ENCODE measurements around the gene RGS3.

RGS3 gene

GRCh38 chr9:113492343-113493202 is 29.0 kb downstream of the RGS3 start:
- DNase-seq: no peak

- no peak for DNase-seq
These were observed 29.6 kb downstream of the RGS3 start for GRCh38 chr9:113493203-113493520.

GRCh38 chr9:113495526-113495925 is 32.0 kb downstream of the RGS3 start:
- DNase-seq: no peak

DNA sequence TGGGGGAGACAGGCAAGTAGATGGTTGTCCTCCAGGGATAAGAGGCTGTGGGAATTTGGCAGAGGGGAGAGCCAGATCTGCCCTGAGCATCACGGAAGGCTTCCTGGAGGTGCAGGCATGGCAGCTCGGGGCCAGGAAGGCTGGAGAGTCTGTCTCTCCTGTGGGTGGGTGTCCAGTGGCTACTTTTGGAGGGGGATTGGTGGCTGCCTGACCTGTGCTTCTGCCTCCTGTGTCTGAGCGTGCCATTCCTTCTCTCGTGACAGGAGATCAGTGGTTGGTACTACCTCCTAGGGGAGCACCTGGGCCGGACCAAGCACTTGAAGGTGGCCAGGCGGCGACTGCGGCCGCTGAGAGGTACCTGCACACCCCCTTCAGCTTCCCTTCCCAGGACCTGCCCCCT is 33.5 kb downstream of the RGS3 start:
- no peak for DNase-seq

GRCh38 chr9:113499153-113499875 is 35.8 kb downstream of the RGS3 start:
- DNase-seq: no peak

GRCh38 chr9:113499876-113500497 is 36.5 kb downstream of the RGS3 start:
- DNase-seq: no peak

- no peak for DNase-seq
These were observed 37.7 kb downstream of the RGS3 start for GRCh38 chr9:113501129-113501686.

DNA sequence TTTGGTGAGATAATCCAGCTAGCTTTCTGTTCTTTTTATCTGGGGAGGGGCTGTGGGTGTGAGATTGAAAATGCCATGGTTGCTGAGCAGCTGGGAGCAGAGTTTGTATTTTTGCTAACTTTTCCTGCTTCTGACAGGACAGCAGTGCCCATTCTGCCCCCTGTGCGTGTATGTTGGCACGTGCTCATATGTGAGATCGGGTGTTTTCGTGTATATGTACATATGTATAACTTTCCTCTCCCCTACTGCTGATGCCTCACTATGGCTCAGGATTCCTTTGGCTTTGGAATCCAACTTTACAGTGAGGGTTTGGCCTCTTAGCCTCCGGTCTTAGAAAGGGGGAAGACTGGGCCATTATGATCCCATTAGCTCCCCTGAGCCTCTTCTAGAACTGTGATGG is 38.3 kb downstream of the RGS3 start:
- no peak for DNase-seq

GRCh38 chr9:113502427-113503034 is 39.0 kb downstream of the RGS3 start:
- DNase-seq: no peak

DNA sequence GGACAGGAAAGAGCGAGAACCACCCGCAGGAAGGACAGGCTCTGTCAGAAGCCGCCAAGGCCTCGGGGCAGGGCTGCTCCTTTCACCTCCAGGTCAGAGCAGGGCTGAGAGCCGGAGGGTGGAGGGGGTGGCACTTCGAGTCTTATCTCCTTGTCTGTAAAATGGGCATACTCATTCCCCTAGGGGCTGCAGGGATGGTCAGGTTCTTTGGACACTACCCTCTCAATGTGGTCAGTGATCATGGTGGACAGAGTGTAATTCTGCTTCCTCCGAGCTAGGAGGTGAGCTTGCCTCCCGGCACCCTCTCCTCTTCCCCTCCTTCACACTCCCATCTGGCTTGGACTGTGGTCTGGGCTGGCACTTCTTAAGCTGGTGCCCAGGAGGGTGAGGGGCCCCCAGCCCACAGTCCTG is 39.6 kb downstream of the RGS3 start:
- DNase-seq: no peak

GRCh38 chr9:113503613-113504211 is 40.2 kb downstream of the RGS3 start:
- DNase-seq: no peak

GRCh38 chr9:113504725-113505590 is 41.4 kb downstream of the RGS3 start:
- no peak for DNase-seq

DNA sequence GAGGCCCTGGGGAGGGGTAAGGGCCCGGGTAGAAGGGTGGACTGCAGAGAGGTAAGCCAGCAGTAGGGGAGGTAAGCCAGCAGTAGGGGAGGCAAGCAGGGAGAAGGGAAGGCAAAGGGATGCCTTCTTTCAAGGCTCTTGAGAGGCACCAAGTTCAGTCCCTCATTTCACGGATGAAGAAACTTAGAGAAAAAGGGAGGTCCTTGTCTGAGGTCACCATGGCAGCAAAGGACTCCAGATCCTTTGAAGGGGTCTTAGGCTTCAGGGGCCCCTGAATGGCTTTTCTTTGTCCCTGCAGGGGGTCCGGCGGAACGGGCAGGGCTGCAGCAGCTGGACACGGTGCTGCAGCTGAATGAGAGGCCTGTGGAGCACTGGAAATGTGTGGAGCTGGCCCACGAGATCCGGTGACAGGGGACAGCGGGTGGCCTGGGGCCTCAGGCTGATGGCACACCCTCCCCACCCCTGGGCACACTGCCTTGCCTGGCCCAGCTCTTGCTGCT is 42.6 kb downstream of the RGS3 start:
- DNase-seq: no peak

DNA sequence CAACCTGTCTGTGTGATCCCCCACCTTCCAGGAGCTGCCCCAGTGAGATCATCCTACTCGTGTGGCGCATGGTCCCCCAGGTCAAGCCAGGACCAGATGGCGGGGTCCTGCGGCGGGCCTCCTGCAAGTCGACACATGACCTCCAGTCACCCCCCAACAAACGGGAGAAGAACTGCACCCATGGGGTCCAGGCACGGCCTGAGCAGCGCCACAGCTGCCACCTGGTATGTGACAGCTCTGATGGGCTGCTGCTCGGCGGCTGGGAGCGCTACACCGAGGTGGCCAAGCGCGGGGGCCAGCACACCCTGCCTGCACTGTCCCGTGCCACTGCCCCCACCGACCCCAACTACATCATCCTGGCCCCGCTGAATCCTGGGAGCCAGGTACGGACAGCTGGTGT is 43.7 kb downstream of the RGS3 start:
- no peak for DNase-seq

GRCh38 chr9:113508111-113508749 is 44.7 kb downstream of the RGS3 start:
- DNase-seq: no peak

DNA sequence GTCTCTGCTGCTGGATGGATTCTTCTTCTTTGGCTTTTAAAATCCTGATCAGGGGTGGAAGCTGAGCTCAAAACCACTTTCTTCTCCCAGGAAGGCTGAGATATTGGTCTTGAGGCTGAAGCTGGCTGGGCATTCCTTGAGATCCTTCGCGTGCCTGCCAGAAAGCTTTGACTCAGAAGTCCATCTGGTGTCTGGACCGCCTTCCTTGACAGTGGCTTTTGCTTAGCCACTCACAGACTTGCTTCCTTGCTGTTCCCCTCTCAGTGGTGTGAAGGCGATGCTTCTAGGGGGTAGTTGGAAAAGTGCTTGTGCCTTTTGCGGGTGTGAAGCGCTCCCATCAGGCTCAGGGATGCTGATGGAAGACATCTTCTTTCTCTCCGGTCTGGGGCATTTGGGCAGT is 45.9 kb downstream of the RGS3 start:
- no peak for DNase-seq

DNA sequence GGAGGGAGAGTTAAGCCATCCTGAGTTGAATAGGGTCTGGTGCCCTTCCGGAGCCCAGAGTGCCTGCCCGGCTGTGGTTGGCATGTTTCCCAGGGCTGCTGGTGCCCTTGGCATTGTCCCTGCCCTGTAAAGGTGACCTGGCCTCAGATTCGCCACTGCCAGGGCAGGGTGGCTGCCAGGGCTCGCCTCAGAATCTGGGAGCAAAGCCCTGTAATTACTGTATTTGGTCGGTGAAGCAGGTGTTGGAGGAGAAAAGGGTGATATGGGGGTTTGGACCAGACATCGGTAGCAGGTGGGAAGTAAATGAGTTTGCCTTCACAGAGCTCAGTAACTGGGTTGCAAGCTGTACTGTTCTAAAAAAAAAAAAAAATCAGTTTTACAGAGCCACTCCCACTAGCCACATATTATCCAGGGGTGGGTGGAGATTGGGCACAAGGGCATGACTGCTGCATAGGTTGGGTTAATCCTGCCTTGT is 47.6 kb downstream of the RGS3 start:
- DNase-seq: no peak

DNA sequence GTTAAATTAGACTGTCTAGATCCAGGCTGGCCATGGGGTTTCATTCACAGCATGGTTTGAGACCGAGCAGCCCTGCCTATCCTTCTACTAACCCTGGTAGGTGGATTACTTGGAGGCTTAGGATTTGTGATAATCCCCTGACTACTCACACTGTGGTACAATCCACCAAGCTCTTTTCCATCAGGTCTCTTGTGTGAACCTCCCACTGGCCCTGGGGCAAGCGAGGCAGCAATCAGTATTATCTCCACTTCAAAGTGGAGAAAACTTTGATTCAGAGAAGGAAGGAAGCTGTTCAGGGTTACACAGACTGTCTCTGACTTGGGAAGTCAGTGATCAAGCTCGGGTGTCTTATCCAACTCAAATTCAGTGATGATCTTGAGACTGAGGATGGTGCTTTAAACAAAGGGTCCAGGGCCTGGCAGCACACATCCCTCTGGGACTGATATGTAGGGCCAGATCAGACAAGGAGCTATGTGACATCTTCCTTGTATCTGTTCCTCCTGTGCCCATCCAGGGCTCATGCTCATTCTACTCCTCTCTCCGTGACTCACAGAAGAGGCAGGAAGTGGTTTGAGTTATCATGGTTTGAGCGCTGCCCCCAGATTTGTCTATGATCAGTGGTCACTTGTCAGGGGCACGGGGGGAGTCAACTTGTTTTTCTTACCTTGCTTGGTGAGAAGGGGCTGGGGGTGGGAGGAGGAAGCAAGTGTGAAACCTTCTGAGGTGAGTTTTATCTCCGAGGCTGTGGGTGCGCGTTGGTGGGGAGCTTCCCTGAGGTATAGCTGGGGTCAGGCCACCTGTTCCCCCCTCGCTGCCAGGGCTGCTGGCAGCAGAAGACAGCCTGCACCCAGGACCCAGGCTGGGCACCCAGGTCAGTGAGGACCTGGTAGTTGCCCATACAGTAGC is 48.6 kb downstream of the RGS3 start:
- peak; percentile 16 to 45 for DNase-seq

DNA sequence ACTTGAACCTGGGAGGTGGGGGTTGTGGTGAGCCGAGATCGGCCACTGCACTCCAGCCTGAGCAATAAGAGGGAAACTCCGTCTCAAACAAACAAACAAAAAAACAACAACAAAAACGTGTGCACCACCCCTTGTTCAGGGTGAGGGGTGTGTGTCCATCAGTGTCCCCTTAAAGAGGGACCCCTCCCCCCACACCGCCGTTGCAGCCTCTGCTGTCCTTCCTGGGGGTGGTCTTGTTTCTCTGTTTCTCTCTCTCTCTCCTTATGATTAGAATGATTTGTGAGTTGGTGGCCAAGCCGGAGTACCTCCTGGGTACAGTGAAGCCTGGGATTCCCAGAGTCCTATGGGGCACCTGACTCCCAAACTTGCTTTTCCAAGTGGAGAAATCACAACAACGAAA is 49.6 kb downstream of the RGS3 start:
- no peak for DNase-seq

DNA sequence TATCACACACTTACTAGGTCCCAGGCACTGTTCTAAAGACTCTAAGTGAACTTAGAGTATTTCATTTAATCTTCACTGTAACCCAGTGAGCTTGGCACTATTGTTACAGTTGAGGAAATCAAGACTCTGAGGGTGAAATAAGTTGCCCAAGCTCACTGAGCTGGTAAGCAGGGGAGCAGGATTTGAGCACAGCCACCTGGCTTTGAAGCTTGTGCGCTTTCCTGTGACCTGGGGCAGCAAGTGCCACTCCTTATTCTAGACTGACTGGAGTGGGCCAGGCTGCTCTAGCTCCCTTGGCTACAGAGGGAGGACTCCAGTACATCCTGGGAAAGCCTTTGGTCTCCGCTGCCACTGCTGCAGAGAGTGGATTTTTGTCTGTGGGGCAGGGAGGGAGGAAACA is 50.0 kb downstream of the RGS3 start:
- DNase-seq: no peak
